ENCODE measurements around the gene ALDH1A3. TPM values are rescaled to one million over a fixed set of nuclear protein-coding genes. Genes with fewer than 3 reads are reported as not detected.

The ALDH1A3 gene
- total and polyA plus RNA-seq, 4 donors: 0.79 to 8.4 (median 1.4) TPM

DNA sequence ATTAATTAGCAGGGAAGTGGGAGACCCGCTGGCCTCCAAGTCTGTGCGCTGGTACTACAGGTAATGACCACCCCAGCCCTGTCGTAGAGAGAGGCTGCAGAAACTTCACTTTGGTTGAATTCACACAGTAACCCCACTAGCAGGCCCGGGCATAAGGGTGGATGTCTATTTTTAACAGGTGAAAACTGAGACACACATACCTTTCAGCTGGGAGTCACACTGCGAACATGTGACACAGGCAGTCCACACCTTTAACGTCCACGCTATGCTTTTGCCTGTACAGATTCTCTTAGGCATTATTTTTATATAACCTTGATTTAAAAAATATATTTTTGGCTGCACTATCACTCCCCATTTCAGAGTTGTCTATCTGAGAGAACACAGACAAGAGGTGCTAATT is 43.4 kb downstream of the ALDH1A3 start:
- Histone ChIP-seq H3K9ac (ENCODE audit: low read depth in 1 of 2, low read length in 2 of 2) (no peak overlapping the region), H3K27me3 (ENCODE audit: control insufficient read depth in 4 of 4, insufficient read depth in 4 of 4, low read length in 3 of 4) (peaks cover 0 to 9% (median under 1%) of the 10 kb centered on the region in 4 donors), H3K4me3 (ENCODE audit: low read depth in 1 of 3, low read length in 3 of 3) (no peak overlapping the region), H3K9me3 (ENCODE audit: control insufficient read depth in 4 of 4, low read length in 3 of 4) (no peaks in the 10 kb centered on the region), H3K4me1 (ENCODE audit: control insufficient read depth in 4 of 4, insufficient read depth in 4 of 4, low read length in 3 of 4) (peaks cover 0 to 17% (median 5%) of the 10 kb centered on the region in 4 donors), H3K27ac (ENCODE audit: low read depth in 1 of 2, low read length in 2 of 2) (no peak overlapping the region), H3K36me3 (ENCODE audit: control insufficient read depth in 4 of 4, insufficient read depth in 3 of 4, low read depth in 1 of 4, low read length in 3 of 4) (no peaks in the 10 kb centered on the region)
- TF ChIP-seq FOXA1 (IDR thresholded peaks at IDR 0.05) (no peak), RAD21 (IDR thresholded peaks at IDR 0.05) (no peak), SP1 (IDR thresholded peaks at IDR 0.05) (no peak), RXRA (IDR thresholded peaks at IDR 0.05) (no peak), GABPA (IDR thresholded peaks at IDR 0.05 in 1 of 2, conservative IDR thresholded peaks at IDR 0.05 in 1 of 2) (no peak), HNF4A (conservative IDR thresholded peaks at IDR 0.05) (no peak), HNF4G (IDR thresholded peaks at IDR 0.05) (no peak), TAF1 (conservative IDR thresholded peaks at IDR 0.05) (no peak), FOXA2 (IDR thresholded peaks at IDR 0.05) (no peak), NR2F2 (IDR thresholded peaks at IDR 0.05) (no peak), EGR1 (IDR thresholded peaks at IDR 0.05; ENCODE audit: low read depth in 2 of 2) (no peak), YY1 (IDR thresholded peaks at IDR 0.05) (no peak), JUND (IDR thresholded peaks at IDR 0.05) (no peak)
- TF ChIP-seq, protein P1, sequence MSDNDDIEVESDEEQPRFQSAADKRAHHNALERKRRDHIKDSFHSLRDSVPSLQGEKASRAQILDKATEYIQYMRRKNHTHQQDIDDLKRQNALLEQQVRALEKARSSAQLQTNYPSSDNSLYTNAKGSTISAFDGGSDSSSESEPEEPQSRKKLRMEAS (IDR thresholded peaks at IDR 0.05): no peak
- TF ChIP-seq, protein P2, sequence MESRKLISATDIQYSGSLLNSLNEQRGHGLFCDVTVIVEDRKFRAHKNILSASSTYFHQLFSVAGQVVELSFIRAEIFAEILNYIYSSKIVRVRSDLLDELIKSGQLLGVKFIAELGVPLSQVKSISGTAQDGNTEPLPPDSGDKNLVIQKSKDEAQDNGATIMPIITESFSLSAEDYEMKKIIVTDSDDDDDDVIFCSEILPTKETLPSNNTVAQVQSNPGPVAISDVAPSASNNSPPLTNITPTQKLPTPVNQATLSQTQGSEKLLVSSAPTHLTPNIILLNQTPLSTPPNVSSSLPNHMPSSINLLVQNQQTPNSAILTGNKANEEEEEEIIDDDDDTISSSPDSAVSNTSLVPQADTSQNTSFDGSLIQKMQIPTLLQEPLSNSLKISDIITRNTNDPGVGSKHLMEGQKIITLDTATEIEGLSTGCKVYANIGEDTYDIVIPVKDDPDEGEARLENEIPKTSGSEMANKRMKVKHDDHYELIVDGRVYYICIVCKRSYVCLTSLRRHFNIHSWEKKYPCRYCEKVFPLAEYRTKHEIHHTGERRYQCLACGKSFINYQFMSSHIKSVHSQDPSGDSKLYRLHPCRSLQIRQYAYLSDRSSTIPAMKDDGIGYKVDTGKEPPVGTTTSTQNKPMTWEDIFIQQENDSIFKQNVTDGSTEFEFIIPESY (IDR thresholded peaks at IDR 0.05): no peak
- TF ChIP-seq, protein P3, sequence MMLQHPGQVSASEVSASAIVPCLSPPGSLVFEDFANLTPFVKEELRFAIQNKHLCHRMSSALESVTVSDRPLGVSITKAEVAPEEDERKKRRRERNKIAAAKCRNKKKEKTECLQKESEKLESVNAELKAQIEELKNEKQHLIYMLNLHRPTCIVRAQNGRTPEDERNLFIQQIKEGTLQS (IDR thresholded peaks at IDR 0.05): no peak
- TF ChIP-seq, protein P4, sequence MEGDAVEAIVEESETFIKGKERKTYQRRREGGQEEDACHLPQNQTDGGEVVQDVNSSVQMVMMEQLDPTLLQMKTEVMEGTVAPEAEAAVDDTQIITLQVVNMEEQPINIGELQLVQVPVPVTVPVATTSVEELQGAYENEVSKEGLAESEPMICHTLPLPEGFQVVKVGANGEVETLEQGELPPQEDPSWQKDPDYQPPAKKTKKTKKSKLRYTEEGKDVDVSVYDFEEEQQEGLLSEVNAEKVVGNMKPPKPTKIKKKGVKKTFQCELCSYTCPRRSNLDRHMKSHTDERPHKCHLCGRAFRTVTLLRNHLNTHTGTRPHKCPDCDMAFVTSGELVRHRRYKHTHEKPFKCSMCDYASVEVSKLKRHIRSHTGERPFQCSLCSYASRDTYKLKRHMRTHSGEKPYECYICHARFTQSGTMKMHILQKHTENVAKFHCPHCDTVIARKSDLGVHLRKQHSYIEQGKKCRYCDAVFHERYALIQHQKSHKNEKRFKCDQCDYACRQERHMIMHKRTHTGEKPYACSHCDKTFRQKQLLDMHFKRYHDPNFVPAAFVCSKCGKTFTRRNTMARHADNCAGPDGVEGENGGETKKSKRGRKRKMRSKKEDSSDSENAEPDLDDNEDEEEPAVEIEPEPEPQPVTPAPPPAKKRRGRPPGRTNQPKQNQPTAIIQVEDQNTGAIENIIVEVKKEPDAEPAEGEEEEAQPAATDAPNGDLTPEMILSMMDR (IDR thresholded peaks at IDR 0.05; ENCODE audit: low read depth, low read length, missing input control): no peak
- TF ChIP-seq, protein P5, sequence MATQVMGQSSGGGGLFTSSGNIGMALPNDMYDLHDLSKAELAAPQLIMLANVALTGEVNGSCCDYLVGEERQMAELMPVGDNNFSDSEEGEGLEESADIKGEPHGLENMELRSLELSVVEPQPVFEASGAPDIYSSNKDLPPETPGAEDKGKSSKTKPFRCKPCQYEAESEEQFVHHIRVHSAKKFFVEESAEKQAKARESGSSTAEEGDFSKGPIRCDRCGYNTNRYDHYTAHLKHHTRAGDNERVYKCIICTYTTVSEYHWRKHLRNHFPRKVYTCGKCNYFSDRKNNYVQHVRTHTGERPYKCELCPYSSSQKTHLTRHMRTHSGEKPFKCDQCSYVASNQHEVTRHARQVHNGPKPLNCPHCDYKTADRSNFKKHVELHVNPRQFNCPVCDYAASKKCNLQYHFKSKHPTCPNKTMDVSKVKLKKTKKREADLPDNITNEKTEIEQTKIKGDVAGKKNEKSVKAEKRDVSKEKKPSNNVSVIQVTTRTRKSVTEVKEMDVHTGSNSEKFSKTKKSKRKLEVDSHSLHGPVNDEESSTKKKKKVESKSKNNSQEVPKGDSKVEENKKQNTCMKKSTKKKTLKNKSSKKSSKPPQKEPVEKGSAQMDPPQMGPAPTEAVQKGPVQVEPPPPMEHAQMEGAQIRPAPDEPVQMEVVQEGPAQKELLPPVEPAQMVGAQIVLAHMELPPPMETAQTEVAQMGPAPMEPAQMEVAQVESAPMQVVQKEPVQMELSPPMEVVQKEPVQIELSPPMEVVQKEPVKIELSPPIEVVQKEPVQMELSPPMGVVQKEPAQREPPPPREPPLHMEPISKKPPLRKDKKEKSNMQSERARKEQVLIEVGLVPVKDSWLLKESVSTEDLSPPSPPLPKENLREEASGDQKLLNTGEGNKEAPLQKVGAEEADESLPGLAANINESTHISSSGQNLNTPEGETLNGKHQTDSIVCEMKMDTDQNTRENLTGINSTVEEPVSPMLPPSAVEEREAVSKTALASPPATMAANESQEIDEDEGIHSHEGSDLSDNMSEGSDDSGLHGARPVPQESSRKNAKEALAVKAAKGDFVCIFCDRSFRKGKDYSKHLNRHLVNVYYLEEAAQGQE (IDR thresholded peaks at IDR 0.05): no peak
- WGBS: 86% methylated on average over 7 of the region's 7 CpGs
- no peak for DNase-seq (ENCODE audit: low spot score)
